ENCODE data around the gene KCNK1.

DNA sequence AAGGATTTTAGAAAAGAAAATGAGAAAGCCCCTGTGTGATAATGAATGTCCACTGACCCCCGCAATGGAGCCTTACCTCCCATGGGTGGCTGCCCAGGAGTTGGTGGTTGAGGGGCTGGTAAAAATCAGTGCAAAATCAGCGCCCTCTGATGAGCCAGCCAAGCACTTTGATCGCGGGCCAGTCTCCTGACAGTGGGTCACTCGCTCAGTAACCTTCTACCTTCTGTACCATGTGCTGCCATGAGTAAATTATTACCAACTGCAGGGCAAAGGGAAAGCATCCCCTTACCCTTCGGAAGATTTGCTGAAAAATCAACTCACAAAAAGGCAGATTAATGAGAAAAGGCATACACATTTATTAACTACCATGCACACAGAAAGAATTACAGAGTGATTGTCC is 58.8 kb downstream of the KCNK1 start:
- TF ChIP-seq, protein P1, sequence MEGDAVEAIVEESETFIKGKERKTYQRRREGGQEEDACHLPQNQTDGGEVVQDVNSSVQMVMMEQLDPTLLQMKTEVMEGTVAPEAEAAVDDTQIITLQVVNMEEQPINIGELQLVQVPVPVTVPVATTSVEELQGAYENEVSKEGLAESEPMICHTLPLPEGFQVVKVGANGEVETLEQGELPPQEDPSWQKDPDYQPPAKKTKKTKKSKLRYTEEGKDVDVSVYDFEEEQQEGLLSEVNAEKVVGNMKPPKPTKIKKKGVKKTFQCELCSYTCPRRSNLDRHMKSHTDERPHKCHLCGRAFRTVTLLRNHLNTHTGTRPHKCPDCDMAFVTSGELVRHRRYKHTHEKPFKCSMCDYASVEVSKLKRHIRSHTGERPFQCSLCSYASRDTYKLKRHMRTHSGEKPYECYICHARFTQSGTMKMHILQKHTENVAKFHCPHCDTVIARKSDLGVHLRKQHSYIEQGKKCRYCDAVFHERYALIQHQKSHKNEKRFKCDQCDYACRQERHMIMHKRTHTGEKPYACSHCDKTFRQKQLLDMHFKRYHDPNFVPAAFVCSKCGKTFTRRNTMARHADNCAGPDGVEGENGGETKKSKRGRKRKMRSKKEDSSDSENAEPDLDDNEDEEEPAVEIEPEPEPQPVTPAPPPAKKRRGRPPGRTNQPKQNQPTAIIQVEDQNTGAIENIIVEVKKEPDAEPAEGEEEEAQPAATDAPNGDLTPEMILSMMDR (IDR thresholded peaks at IDR 0.05): no peak
- no peak for TF ChIP-seq POLR2A (IDR thresholded peaks at IDR 0.05)
